OCI-LY3 (cell line): ENCODE data around the gene FDXR.

Experiments used
- EZH2phosphoT487 ChIP-seq: fragments of 200-600 bp; shearing (Covaris generic); IDR thresholded peaks from 2 replicates; pipeline ENCODE4 v1.6.1; 2018; ENCODE audit warnings: antibody characterized with exemption, mixed run types, low read depth
- TF ChIP-seq, protein P1 (sequence below): fragments of 200-600, 300-600 bp; sonication (generic); IDR thresholded peaks from 2 replicates; pipeline ENCODE4 v1.5.1; 2014; ENCODE audit warnings: antibody characterized with exemption, low read length, low read depth

- TF ChIP-seq, protein P1, sequence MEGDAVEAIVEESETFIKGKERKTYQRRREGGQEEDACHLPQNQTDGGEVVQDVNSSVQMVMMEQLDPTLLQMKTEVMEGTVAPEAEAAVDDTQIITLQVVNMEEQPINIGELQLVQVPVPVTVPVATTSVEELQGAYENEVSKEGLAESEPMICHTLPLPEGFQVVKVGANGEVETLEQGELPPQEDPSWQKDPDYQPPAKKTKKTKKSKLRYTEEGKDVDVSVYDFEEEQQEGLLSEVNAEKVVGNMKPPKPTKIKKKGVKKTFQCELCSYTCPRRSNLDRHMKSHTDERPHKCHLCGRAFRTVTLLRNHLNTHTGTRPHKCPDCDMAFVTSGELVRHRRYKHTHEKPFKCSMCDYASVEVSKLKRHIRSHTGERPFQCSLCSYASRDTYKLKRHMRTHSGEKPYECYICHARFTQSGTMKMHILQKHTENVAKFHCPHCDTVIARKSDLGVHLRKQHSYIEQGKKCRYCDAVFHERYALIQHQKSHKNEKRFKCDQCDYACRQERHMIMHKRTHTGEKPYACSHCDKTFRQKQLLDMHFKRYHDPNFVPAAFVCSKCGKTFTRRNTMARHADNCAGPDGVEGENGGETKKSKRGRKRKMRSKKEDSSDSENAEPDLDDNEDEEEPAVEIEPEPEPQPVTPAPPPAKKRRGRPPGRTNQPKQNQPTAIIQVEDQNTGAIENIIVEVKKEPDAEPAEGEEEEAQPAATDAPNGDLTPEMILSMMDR: no peak
- no peak for TF ChIP-seq EZH2phosphoT487
Observed at GRCh38 chr17:74825952-74826719, 46.7 kb downstream of the FDXR start.
